Osteocyte (in vitro differentiated cells): ENCODE data around the gene KCTD4. TPM values are rescaled to one million over a fixed set of nuclear protein-coding genes. Genes with fewer than 3 reads are reported as not detected.

Experiments used
- DNase-seq: peaks from one replicate; pipeline ENCODE4 v3.0.0; 2021; ENCODE audit warnings: mixed read lengths; ENCODE audit not compliant: unreplicated experiment; ENCODE audit errors: extremely low spot score
- H3K27ac Mint-ChIP-seq: one replicate; pipeline ENCODE4 v1.8.0; 2021; ENCODE audit warnings: mild to moderate bottlenecking, mixed read lengths; ENCODE audit not compliant: unreplicated experiment
- H3K27me3 Mint-ChIP-seq: one replicate; pipeline ENCODE4 v1.8.0; 2021; ENCODE audit warnings: mixed read lengths; ENCODE audit not compliant: unreplicated experiment
- H3K36me3 Mint-ChIP-seq: one replicate; pipeline ENCODE4 v1.8.0; 2021; ENCODE audit warnings: mixed read lengths; ENCODE audit not compliant: unreplicated experiment
- H3K4me1 Mint-ChIP-seq: one replicate; pipeline ENCODE4 v1.8.0; 2021; ENCODE audit warnings: mixed read lengths; ENCODE audit not compliant: unreplicated experiment
- H3K4me3 Mint-ChIP-seq: one replicate; pipeline ENCODE4 v1.8.0; 2021; ENCODE audit warnings: mild to moderate bottlenecking, moderate library complexity, mixed read lengths; ENCODE audit not compliant: unreplicated experiment
- H3K9me3 Mint-ChIP-seq: one replicate; pipeline ENCODE4 v1.8.0; 2021; ENCODE audit warnings: mixed read lengths; ENCODE audit not compliant: unreplicated experiment
- total RNA-seq: library from RNA; stranded (reverse); gene quantifications from 2 replicates; pipeline ENCODE4 v1.2.1, GENCODE V29; 2021
- TF ChIP-seq, protein P1 (sequence below): fragments of 200-600 bp; sonication (generic); IDR thresholded peaks from 2 replicates; pipeline ENCODE4 v1.5.0; 2021; ENCODE audit warnings: antibody characterized with exemption, mild to moderate bottlenecking, moderate library complexity

KCTD4 gene
- total RNA-seq, 1 donor from 2014 or later = not detected

- DNase-seq = no peak
- Mint-ChIP-seq H3K27ac (no peak overlapping the region), H3K4me1 (peaks cover 41% of the 10 kb centered on the region)
These were observed 39.3 kb upstream of the KCTD4 start for GRCh38 chr13:45240143-45240542.

DNA sequence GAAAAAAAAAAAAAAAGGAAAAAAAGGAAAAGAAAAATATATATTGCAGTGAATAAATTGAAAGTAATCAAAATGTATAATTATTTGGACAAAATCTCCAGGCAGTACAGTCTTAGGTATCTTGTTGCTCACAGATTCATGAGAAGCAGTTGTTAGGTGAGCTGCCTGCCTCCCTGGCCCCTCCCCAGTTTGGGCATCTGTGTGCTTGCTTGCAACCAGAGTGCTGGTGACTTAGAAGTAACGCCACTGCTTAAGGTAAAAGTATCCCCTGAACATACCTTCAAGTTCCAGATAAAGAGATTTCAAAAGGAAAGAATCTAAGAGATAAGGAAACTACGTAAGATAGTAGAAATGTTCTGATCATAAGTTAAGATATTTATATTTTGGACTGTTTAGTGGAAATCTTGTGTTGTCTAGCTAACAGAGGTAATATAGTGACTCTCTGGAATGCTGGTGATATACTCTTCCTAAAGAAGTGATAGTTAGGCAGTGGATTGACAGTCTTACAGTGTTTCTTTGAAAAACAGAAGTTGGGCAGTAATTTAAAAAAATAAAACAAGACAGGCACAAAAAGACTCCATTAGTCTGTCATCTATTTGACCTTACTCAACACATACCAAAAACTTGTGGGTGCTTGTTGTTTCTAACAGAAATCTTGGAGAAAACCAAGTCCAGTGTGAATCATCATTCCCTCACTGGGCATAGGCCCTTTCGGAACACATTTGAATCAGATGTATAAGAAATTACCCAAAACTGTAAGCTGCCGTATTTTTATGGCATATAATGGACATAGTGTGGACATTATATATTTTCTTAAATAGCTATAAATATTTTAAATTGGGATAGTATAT, 38.3 kb upstream of the KCTD4 start:
- Mint-ChIP-seq H3K4me3 (no peak overlapping the region), H3K27me3 (no peaks in the 10 kb centered on the region), H3K9me3 (no peaks in the 10 kb centered on the region), H3K36me3 (no peaks in the 10 kb centered on the region), H3K27ac (peak overlapping the region; percentile 80), H3K4me1 (peaks cover 41% of the 10 kb centered on the region)
- no peak for DNase-seq
- TF ChIP-seq, protein P1, sequence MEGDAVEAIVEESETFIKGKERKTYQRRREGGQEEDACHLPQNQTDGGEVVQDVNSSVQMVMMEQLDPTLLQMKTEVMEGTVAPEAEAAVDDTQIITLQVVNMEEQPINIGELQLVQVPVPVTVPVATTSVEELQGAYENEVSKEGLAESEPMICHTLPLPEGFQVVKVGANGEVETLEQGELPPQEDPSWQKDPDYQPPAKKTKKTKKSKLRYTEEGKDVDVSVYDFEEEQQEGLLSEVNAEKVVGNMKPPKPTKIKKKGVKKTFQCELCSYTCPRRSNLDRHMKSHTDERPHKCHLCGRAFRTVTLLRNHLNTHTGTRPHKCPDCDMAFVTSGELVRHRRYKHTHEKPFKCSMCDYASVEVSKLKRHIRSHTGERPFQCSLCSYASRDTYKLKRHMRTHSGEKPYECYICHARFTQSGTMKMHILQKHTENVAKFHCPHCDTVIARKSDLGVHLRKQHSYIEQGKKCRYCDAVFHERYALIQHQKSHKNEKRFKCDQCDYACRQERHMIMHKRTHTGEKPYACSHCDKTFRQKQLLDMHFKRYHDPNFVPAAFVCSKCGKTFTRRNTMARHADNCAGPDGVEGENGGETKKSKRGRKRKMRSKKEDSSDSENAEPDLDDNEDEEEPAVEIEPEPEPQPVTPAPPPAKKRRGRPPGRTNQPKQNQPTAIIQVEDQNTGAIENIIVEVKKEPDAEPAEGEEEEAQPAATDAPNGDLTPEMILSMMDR = no peak

More at GRCh38 chr13:45240143-45240542, 39.3 kb upstream of the KCTD4 start:
- no peaks in the 10 kb centered on the region for H3K9me3 Mint-ChIP-seq
- H3K27me3 Mint-ChIP-seq = no peaks in the 10 kb centered on the region
- TF ChIP-seq, protein P1 = no peak
- H3K36me3 Mint-ChIP-seq = no peaks in the 10 kb centered on the region
- no peak overlapping the region for H3K4me3 Mint-ChIP-seq

DNA sequence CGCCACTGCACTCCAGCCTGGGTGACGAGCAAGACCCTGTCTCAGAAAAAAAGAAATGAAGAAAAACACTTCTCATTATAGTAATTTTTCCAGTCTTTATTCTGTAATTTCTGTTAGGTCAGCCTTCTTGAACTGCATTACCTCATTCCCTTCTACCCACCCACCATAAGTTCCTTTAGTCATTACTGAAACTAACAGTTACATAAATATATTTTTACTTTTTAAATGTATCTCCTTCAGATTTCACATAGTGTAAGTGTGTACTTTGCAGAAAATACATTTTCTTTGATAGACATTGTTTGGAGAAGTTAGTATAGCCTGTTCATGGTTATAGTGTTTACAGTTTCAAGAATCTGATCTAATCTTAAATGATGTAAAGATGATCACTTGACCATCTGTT, 31.7 kb upstream of the KCTD4 start:
- Mint-ChIP-seq H3K36me3 (peaks cover 3% of the 10 kb centered on the region), H3K9me3 (no peaks in the 10 kb centered on the region), H3K27ac (no peak overlapping the region), H3K4me3 (no peak overlapping the region), H3K27me3 (no peaks in the 10 kb centered on the region), H3K4me1 (peaks cover 25% of the 10 kb centered on the region)
- TF ChIP-seq, protein P1 = no peak
- no peak for DNase-seq

GRCh38 chr13:45231722-45232121, 30.9 kb upstream of the KCTD4 start:
- DNase-seq = no peak
- Mint-ChIP-seq H3K27me3 (no peaks in the 10 kb centered on the region), H3K4me3 (no peak overlapping the region), H3K27ac (peak overlapping the region; percentile 87), H3K4me1 (peaks cover 24% of the 10 kb centered on the region), H3K9me3 (no peaks in the 10 kb centered on the region), H3K36me3 (peaks cover 3% of the 10 kb centered on the region)
- TF ChIP-seq, protein P1 = no peak

DNA sequence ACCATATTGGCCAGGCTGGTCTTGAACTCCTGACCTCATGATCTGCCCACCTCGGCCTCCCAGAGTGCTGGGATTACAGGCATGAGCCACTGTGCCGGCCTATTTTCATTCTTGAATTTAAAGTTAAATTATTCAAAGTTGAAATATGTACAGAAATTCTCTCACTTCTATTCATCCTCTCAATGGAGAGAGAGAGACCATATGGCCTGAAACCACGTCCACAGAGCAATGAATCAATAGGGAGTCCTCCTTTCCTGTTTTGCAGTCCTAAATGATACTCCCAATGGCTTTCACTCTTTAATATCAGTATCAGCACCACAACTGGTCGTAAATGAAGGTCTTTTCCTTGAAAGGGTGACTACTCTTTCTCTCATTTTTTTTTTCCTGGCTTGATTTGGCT, 30.5 kb upstream of the KCTD4 start:
- DNase-seq = no peak
- TF ChIP-seq, protein P1 = no peak
- H3K4me3 Mint-ChIP-seq = no peak overlapping the region
- no peaks in the 10 kb centered on the region for H3K27me3 Mint-ChIP-seq
- peaks cover 20% of the 10 kb centered on the region for H3K4me1 Mint-ChIP-seq
- peaks cover 3% of the 10 kb centered on the region for H3K36me3 Mint-ChIP-seq
- H3K9me3 Mint-ChIP-seq = no peaks in the 10 kb centered on the region
- H3K27ac Mint-ChIP-seq = peak overlapping the region; percentile 87
